HCT116 (cell line): ENCODE measurements around the gene ZNF462. TPM values are rescaled to one million over a fixed set of nuclear protein-coding genes. Genes with fewer than 3 reads are reported as not detected.

ENCODE experiments used
- ATAC-seq: fragments of 200-7000 bp; cut with Tn5 transposase; 2 replicates; pipeline ENCODE4 v1.9.1; 2020; ENCODE audit warnings: mild to moderate bottlenecking, moderate library complexity
- BruUV-seq: library from RNA; stranded (reverse); fragments of 400-500 nt; replicated peaks from 2 replicates; lab custom pipeline; 2021; lab: Mats Ljungman, UMichigan
- CTCF ChIA-PET: fragments of 300-600 bp; sonication (Branson Sonifier 250); formaldehyde crosslinking; loops from one replicate; lab custom pipeline; 2021; ENCODE audit warnings: antibody characterized with exemption; lab: Charles Lee
- POLR2A ChIA-PET: fragments of 300-600, 350-600 bp; sonication (Branson Sonifier 250); formaldehyde crosslinking; loops from one replicate; lab custom pipeline; 2021; ENCODE audit warnings: antibody characterized with exemption; lab: Charles Lee
- RAD21 ChIA-PET, 2 experiments: fragments of 300-600 bp; sonication (Branson Sonifier 250); formaldehyde crosslinking; loops; one replicate each; lab custom pipeline; 2023; ENCODE audit warnings: low total read pairs in 2 of 2; ENCODE audit not compliant: uncharacterized antibody in 2 of 2, unreplicated experiment in 2 of 2, low non-redundant PET in 1 of 2; lab: Charles Lee
- DNase-seq: peaks from one replicate; pipeline ENCODE4 v3.0.0-alpha.2; 2010; ENCODE audit warnings: low read depth, low spot score
- H2AFZ ChIP-seq: fragments of 200-600 bp; shearing (Covaris generic), sonication (generic); 2 replicates; pipeline ENCODE4 v1.6.1; 2017; ENCODE audit warnings: low read depth, mixed run types, mixed read lengths, antibody characterized with exemption, low read length; ENCODE audit not compliant: poor library complexity, severe bottlenecking
- H3K27ac ChIP-seq: 2 replicates; pipeline ENCODE4 v1.5.1; 2012; ENCODE audit warnings: low read depth, low read length
- H3K27me3 ChIP-seq: fragments of 200-600 bp; sonication (generic); 2 replicates; pipeline ENCODE4 v1.6.1; 2016; ENCODE audit warnings: mixed run types, low read length, mixed read lengths; ENCODE audit not compliant: insufficient read depth
- H3K36me3 ChIP-seq, 2 experiments: fragments of 200-500 bp in 1 of 2; fragments of 200-600 bp in 1 of 2; sonication (Bioruptor generic) in 1 of 2; sonication (generic) in 1 of 2; 2 replicates each; pipeline versions ENCODE4 v1.5.1 to v1.6.1; 2014 to 2016; ENCODE audit warnings: low read length in 2 of 2, inconsistent platforms in 1 of 2, mixed read lengths in 1 of 2, mixed run types in 1 of 2; ENCODE audit not compliant: insufficient read depth in 2 of 2, control insufficient read depth in 1 of 2
- H3K4me1 ChIP-seq, 2 experiments: fragments of 200-600 bp in 1 of 2; sonication (generic) in 1 of 2; 2 replicates each; pipeline versions ENCODE4 v1.5.1 to v1.6.1; 2012 to 2017; ENCODE audit warnings: low read length in 2 of 2, inconsistent platforms in 1 of 2, mild to moderate bottlenecking in 1 of 2, mixed read lengths in 1 of 2, mixed run types in 1 of 2, moderate library complexity in 1 of 2; ENCODE audit not compliant: insufficient read depth in 2 of 2, control insufficient read depth in 1 of 2
- H3K4me2 ChIP-seq: fragments of 200-600 bp; sonication (generic); 2 replicates; pipeline ENCODE4 v1.6.1; 2017; ENCODE audit warnings: mixed run types, low read length, mixed read lengths
- H3K4me3 ChIP-seq, 2 experiments: fragments of 200-600 bp in 1 of 2; sonication (generic) in 1 of 2; replicated peaks in 1 of 2; 2 replicates each; pipeline ENCODE4 v1.5.1; 2011 to 2016; ENCODE audit warnings: low read length in 2 of 2, control low read depth in 1 of 2, low read depth in 1 of 2, mild to moderate bottlenecking in 1 of 2, mixed read lengths in 1 of 2, mixed run types in 1 of 2
- H3K79me2 ChIP-seq: fragments of 200-600 bp; sonication (generic); 2 replicates; pipeline ENCODE4 v1.6.1; 2017; ENCODE audit warnings: mild to moderate bottlenecking, mixed run types, low read length, moderate library complexity, mixed read lengths; ENCODE audit not compliant: insufficient read depth
- H3K9ac ChIP-seq: fragments of 200-600 bp; sonication (generic); 2 replicates; pipeline ENCODE4 v1.6.1; 2016; ENCODE audit warnings: low read length, mixed read lengths
- H3K9me2 ChIP-seq: fragments of 200-600 bp; sonication (generic), shearing (Covaris generic); 2 replicates; pipeline ENCODE4 v1.6.1; 2017; ENCODE audit warnings: mixed run types, mild to moderate bottlenecking, moderate library complexity; ENCODE audit not compliant: insufficient read depth
- H3K9me3 ChIP-seq, 2 experiments: fragments of 200-500 bp in 1 of 2; fragments of 200-600 bp in 1 of 2; sonication (Bioruptor generic) in 1 of 2; sonication (generic) in 1 of 2; 2 replicates each; pipeline ENCODE4 v1.6.1; 2014 to 2017; ENCODE audit warnings: low read length in 2 of 2, mixed read lengths in 2 of 2, inconsistent platforms in 1 of 2, low read depth in 1 of 2, mild to moderate bottlenecking in 1 of 2, mixed run types in 1 of 2, moderate library complexity in 1 of 2; ENCODE audit not compliant: control insufficient read depth in 1 of 2, insufficient read depth in 1 of 2
- H4K20me1 ChIP-seq: fragments of 200-600 bp; sonication (generic), shearing (Covaris generic); 2 replicates; pipeline ENCODE4 v1.6.1; 2017; ENCODE audit warnings: mixed run types, mild to moderate bottlenecking, moderate library complexity; ENCODE audit not compliant: insufficient read depth
- CBX3 ChIP-seq: IDR thresholded peaks from 2 replicates; pipeline ENCODE4 v1.6.1; 2012; ENCODE audit warnings: low read depth
- CEBPB ChIP-seq: IDR thresholded peaks from 2 replicates; pipeline ENCODE4 v1.6.1; 2012; ENCODE audit warnings: low read depth
- ELF1 ChIP-seq: IDR thresholded peaks from 2 replicates; pipeline ENCODE4 v1.6.1; 2012; ENCODE audit warnings: low read depth, borderline replicate concordance
- EZH2 ChIP-seq: fragments of 200-600 bp; sonication (generic); IDR thresholded peaks from 2 replicates; pipeline ENCODE4 v1.6.1; 2017; ENCODE audit warnings: antibody characterized with exemption, mixed run types
- EZH2phosphoT487 ChIP-seq: fragments of 200-600 bp; IDR thresholded peaks from 2 replicates; pipeline ENCODE4 v1.6.1; 2018; ENCODE audit warnings: antibody characterized with exemption, borderline replicate concordance
- FOSL1 ChIP-seq: IDR thresholded peaks from 2 replicates; pipeline ENCODE4 v1.6.1; 2012; ENCODE audit warnings: low read depth
- JUND ChIP-seq: IDR thresholded peaks from 2 replicates; pipeline ENCODE4 v1.6.1; 2012
- POLR2A ChIP-seq: IDR thresholded peaks from 2 replicates; pipeline ENCODE4 v1.7.0; 2011; ENCODE audit warnings: borderline replicate concordance; ENCODE audit not compliant: insufficient read depth, insufficient read length; ENCODE audit errors: extremely low read depth
- POLR2AphosphoS5 ChIP-seq: IDR thresholded peaks from 2 replicates; pipeline ENCODE4 v1.6.1; 2011; ENCODE audit warnings: mild to moderate bottlenecking, low read depth, low read length, moderate library complexity
- SP1 ChIP-seq: IDR thresholded peaks from 2 replicates; pipeline ENCODE4 v1.6.1; 2012; ENCODE audit warnings: low read depth
- TCF7L2 ChIP-seq: IDR thresholded peaks from 2 replicates; pipeline ENCODE4 v1.7.0; 2011; ENCODE audit warnings: borderline replicate concordance, inconsistent platforms; ENCODE audit not compliant: insufficient read depth, insufficient read length; ENCODE audit errors: extremely low read depth
- ZFX ChIP-seq: fragments of 450-650 bp; IDR thresholded peaks from 2 replicates; pipeline ENCODE4 v1.6.1; 2017
- ZNF274 ChIP-seq: fragments of 200-500 bp; sonication (Bioruptor generic); IDR thresholded peaks from 2 replicates; pipeline ENCODE4 v1.6.1; 2014; ENCODE audit warnings: mild to moderate bottlenecking, low read depth, low read length, inconsistent platforms
- intact Hi-C: fragments of 100-400 bp; cut with micrococcal nuclease; formaldehyde crosslinking; loops from 2 replicates; pipeline ENCODE4 v1.10.0; 2022
- total RNA-seq: library from RNA; stranded (reverse); gene quantifications from one replicate; pipeline ENCODE4 v1.2.1, GENCODE V29; 2021; ENCODE audit not compliant: unreplicated experiment
- TF ChIP-seq, protein P1 (sequence below): IDR thresholded peaks from 2 replicates; pipeline ENCODE4 v1.6.1; 2012; ENCODE audit warnings: low read depth
- TF ChIP-seq, protein P2 (sequence below), 3 experiments: fragments of 200-600 bp in 1 of 3; sonication (generic) in 1 of 3; IDR thresholded peaks in 2 of 3; conservative IDR thresholded peaks in 1 of 3; 2 replicates each; pipeline ENCODE4 v1.5.1; 2012 to 2017; ENCODE audit warnings: low read depth in 2 of 3, low read length in 2 of 3, antibody characterized with exemption in 1 of 3, borderline replicate concordance in 1 of 3, control low read depth in 1 of 3, mild to moderate bottlenecking in 1 of 3, mixed read lengths in 1 of 3, mixed run types in 1 of 3, moderate library complexity in 1 of 3; ENCODE audit not compliant: insufficient read depth in 1 of 3
- TF ChIP-seq, protein P3 (sequence below): IDR thresholded peaks from 2 replicates; pipeline ENCODE4 v1.6.1; 2011; ENCODE audit warnings: mild to moderate bottlenecking, low read length, moderate library complexity; ENCODE audit not compliant: insufficient replicate concordance; ENCODE audit errors: extremely low read depth
- TF ChIP-seq, protein P4 (sequence below): IDR thresholded peaks from 2 replicates; pipeline ENCODE4 v1.6.1; 2012
- TF ChIP-seq, protein P5 (sequence below): IDR thresholded peaks from 2 replicates; pipeline ENCODE4 v1.6.1; 2012

ZNF462 gene
- total RNA-seq, 1 experiment from 2014 or later, result 18.1 TPM

DNA sequence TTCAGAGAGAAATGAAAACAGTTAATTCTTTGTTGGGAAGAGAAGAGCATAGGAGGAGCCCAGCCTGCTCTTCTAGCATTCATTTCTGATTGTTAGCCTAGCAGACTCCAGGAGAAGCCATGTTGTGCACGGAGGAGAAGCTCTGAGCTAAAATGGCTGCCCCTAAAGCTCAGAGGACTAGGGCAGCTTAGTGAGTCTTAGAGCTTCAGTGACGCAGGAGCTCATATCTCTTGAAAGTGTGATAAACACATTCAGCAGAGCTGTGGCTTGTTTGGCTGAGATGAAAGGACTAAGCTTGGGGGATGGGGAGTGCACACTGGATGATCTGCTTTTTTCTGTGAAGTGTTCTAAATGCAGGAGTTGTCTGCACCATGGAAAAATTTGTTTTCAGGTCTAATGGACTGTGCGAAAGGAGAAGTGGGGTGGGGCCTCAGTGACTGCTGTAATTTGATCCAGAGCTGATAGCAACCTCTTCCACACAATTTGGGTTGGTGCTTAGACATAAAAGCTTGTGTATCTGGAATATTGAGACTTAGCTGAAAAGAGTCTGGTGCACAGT is 58.5 kb downstream of the ZNF462 start (continued):
- TF ChIP-seq, protein P1, sequence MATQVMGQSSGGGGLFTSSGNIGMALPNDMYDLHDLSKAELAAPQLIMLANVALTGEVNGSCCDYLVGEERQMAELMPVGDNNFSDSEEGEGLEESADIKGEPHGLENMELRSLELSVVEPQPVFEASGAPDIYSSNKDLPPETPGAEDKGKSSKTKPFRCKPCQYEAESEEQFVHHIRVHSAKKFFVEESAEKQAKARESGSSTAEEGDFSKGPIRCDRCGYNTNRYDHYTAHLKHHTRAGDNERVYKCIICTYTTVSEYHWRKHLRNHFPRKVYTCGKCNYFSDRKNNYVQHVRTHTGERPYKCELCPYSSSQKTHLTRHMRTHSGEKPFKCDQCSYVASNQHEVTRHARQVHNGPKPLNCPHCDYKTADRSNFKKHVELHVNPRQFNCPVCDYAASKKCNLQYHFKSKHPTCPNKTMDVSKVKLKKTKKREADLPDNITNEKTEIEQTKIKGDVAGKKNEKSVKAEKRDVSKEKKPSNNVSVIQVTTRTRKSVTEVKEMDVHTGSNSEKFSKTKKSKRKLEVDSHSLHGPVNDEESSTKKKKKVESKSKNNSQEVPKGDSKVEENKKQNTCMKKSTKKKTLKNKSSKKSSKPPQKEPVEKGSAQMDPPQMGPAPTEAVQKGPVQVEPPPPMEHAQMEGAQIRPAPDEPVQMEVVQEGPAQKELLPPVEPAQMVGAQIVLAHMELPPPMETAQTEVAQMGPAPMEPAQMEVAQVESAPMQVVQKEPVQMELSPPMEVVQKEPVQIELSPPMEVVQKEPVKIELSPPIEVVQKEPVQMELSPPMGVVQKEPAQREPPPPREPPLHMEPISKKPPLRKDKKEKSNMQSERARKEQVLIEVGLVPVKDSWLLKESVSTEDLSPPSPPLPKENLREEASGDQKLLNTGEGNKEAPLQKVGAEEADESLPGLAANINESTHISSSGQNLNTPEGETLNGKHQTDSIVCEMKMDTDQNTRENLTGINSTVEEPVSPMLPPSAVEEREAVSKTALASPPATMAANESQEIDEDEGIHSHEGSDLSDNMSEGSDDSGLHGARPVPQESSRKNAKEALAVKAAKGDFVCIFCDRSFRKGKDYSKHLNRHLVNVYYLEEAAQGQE, result no peak
- TF ChIP-seq CEBPB (no peak), SP1 (peak; percentile 25; the same call in 1 of the 2 replicates), POLR2A (no peak)

DNA sequence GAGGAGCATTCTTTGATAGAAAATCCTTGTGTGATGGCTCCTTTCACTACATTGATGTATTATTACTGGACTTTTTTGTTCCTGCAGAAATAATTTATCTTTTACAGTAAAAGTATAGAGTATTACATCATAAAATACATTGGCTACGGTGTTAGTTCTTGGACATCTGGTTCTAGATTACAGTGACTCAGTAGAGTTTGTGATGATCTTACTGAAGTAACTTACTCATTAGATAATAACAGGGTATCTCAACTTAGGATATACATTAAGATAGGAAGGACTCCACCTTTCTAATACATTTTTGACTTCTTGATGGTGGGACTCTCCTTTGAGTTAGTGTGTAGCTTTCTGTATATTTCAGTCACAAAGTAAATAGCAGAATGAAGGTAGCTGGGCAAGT is 59.1 kb downstream of the ZNF462 start:
- H2AFZ ChIP-seq, result no peak overlapping the region
- H4K20me1 ChIP-seq, result no peaks in the 10 kb centered on the region
- peak overlapping the region; percentile 61; the same call in 1 of the 2 replicates for H3K9ac ChIP-seq
- DNase-seq (no peak), ATAC-seq (no peak)
- no TSS peak for BruUV-seq
- no peaks in the 10 kb centered on the region for H3K9me2 ChIP-seq
- no peaks in the 10 kb centered on the region for H3K36me3 ChIP-seq
- no peaks in the 10 kb centered on the region for H3K27me3 ChIP-seq
- ChIA-PET RAD21 (no interaction called here), POLR2A (interaction anchor here (0.6 kb wide), 1 partner anchor 58 kb away, joined by 5 read pairs; no protein-coding TSS in a partner anchor), CTCF (no interaction called here)
- intact Hi-C loops, result no loop called here
- H3K79me2 ChIP-seq, result no peaks in the 10 kb centered on the region
- no peaks in the 10 kb centered on the region for H3K9me3 ChIP-seq
- H3K4me2 ChIP-seq, result peak overlapping the region; percentile 81
- peaks cover 26 to 53% of the 10 kb centered on the region in 2 experiments for H3K4me1 ChIP-seq
- H3K4me3 ChIP-seq, result no peak overlapping the region
- H3K27ac ChIP-seq, result peak overlapping the region; percentile 77
- TF ChIP-seq, protein P2, sequence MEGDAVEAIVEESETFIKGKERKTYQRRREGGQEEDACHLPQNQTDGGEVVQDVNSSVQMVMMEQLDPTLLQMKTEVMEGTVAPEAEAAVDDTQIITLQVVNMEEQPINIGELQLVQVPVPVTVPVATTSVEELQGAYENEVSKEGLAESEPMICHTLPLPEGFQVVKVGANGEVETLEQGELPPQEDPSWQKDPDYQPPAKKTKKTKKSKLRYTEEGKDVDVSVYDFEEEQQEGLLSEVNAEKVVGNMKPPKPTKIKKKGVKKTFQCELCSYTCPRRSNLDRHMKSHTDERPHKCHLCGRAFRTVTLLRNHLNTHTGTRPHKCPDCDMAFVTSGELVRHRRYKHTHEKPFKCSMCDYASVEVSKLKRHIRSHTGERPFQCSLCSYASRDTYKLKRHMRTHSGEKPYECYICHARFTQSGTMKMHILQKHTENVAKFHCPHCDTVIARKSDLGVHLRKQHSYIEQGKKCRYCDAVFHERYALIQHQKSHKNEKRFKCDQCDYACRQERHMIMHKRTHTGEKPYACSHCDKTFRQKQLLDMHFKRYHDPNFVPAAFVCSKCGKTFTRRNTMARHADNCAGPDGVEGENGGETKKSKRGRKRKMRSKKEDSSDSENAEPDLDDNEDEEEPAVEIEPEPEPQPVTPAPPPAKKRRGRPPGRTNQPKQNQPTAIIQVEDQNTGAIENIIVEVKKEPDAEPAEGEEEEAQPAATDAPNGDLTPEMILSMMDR (IDR thresholded peaks at IDR 0.05 in 2 of 3, conservative IDR thresholded peaks at IDR 0.05 in 1 of 3; ENCODE audit: borderline replicate concordance in 1 of 3, insufficient read depth in 1 of 3, low read depth in 2 of 3, low read length in 2 of 3), result no peak
- TF ChIP-seq, protein P3, sequence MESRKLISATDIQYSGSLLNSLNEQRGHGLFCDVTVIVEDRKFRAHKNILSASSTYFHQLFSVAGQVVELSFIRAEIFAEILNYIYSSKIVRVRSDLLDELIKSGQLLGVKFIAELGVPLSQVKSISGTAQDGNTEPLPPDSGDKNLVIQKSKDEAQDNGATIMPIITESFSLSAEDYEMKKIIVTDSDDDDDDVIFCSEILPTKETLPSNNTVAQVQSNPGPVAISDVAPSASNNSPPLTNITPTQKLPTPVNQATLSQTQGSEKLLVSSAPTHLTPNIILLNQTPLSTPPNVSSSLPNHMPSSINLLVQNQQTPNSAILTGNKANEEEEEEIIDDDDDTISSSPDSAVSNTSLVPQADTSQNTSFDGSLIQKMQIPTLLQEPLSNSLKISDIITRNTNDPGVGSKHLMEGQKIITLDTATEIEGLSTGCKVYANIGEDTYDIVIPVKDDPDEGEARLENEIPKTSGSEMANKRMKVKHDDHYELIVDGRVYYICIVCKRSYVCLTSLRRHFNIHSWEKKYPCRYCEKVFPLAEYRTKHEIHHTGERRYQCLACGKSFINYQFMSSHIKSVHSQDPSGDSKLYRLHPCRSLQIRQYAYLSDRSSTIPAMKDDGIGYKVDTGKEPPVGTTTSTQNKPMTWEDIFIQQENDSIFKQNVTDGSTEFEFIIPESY, result no peak
- TF ChIP-seq ZNF274, result no peak
- no peak for TF ChIP-seq POLR2AphosphoS5
- TF ChIP-seq ELF1, result no peak
- TF ChIP-seq, protein P4, sequence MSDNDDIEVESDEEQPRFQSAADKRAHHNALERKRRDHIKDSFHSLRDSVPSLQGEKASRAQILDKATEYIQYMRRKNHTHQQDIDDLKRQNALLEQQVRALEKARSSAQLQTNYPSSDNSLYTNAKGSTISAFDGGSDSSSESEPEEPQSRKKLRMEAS, result no peak
- TF ChIP-seq EZH2, result no peak
- TF ChIP-seq POLR2A, result no peak
- no peak for TF ChIP-seq JUND
- TF ChIP-seq FOSL1, result no peak
- no peak for TF ChIP-seq EZH2phosphoT487
- no peak for TF ChIP-seq ZFX
- TF ChIP-seq CBX3, result no peak
- TF ChIP-seq, protein P5, sequence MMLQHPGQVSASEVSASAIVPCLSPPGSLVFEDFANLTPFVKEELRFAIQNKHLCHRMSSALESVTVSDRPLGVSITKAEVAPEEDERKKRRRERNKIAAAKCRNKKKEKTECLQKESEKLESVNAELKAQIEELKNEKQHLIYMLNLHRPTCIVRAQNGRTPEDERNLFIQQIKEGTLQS, result no peak
- TF ChIP-seq TCF7L2, result no peak
- TF ChIP-seq SP1, result no peak
